HepG2 (cell line): ENCODE measurements around the gene ATP13A1. TPM values are rescaled to one million over a fixed set of nuclear protein-coding genes. Genes with fewer than 3 reads are reported as not detected.

Source experiments
- IKZF1 ChIP-seq: fragments of 450-650 bp; IDR thresholded peaks from 2 replicates; pipeline ENCODE4 v1.7.1; 2016
- JUND ChIP-seq: sonication (generic); formaldehyde crosslinking; IDR thresholded peaks from 2 replicates; pipeline ENCODE4 v1.8.0; 2022; ENCODE audit warnings: mild to moderate bottlenecking, missing genetic modification reagents
- NFKB2 ChIP-seq: sonication (generic); formaldehyde crosslinking; IDR thresholded peaks from 2 replicates; pipeline ENCODE4 v1.4.0; 2020; ENCODE audit warnings: missing genetic modification reagents, borderline replicate concordance
- POGK ChIP-seq: sonication (generic); formaldehyde crosslinking; conservative IDR thresholded peaks from 2 replicates; pipeline ENCODE4 v1.8.0; 2022; ENCODE audit warnings: mild to moderate bottlenecking, moderate library complexity, missing genetic modification reagents
- POLR2G ChIP-seq: fragments of 200-400 bp; formaldehyde crosslinking; IDR thresholded peaks from 2 replicates; pipeline ENCODE4 v1.6.1; 2018; ENCODE audit warnings: mild to moderate bottlenecking, low read depth, low read length, moderate library complexity
- SMAD3 ChIP-seq: sonication (generic); formaldehyde crosslinking; IDR thresholded peaks from 2 replicates; pipeline ENCODE4 v1.4.0; 2020; ENCODE audit warnings: missing genetic modification reagents
- SRF ChIP-seq: IDR thresholded peaks from 2 replicates; pipeline ENCODE4 v1.6.1; 2011; ENCODE audit warnings: mild to moderate bottlenecking, low read depth, low read length, moderate library complexity
- ZKSCAN5 ChIP-seq: sonication (generic); formaldehyde crosslinking; IDR thresholded peaks from 2 replicates; pipeline ENCODE4 v1.5.1; 2020; ENCODE audit warnings: mild to moderate bottlenecking, missing genetic modification reagents
- ZNF484 ChIP-seq: sonication (generic); formaldehyde crosslinking; IDR thresholded peaks from 2 replicates; pipeline ENCODE4 v1.5.1; 2020; ENCODE audit warnings: mild to moderate bottlenecking, low read depth, missing genetic modification reagents, borderline replicate concordance
- ZNF609 ChIP-seq: sonication (generic); formaldehyde crosslinking; IDR thresholded peaks from 2 replicates; pipeline ENCODE4 v1.4.0; 2020; ENCODE audit warnings: mild to moderate bottlenecking, missing genetic modification reagents, borderline replicate concordance
- polyA plus RNA-seq, 8 experiments: library from polyadenylated mRNA; depleted of rRNA in 3 of 8; stranded (reverse) in 7 of 8; unstranded in 1 of 8; fragments of >200 nt; fragmentation: Illumina TruSeq in 4 of 8; extraction: Trizol in 4 of 8; gene quantifications; 2 replicates each; pipeline versions ENCODE4 v1.2.1 to v1.2.3, GENCODE V29; 2011 to 2016; ENCODE audit warnings: low read depth in 4 of 8, missing spikeins in 1 of 8, mixed read lengths in 1 of 8; ENCODE audit not compliant: insufficient read depth in 1 of 8
- total RNA-seq, 5 experiments: library from RNA; depleted of rRNA; stranded (reverse); fragments of >200 nt; fragmentation: Illumina TruSeq; extraction: Trizol; gene quantifications; 2 replicates each; pipeline ENCODE4 v1.2.3, GENCODE V29; 2016; ENCODE audit warnings: low read depth in 1 of 5

ATP13A1 gene
- total and polyA plus RNA-seq, 2 of the 13 experiments (the other 11 are each of a cell fraction or from before 2014, with no cell fraction given): 23.2 to 41.7 TPM

DNA sequence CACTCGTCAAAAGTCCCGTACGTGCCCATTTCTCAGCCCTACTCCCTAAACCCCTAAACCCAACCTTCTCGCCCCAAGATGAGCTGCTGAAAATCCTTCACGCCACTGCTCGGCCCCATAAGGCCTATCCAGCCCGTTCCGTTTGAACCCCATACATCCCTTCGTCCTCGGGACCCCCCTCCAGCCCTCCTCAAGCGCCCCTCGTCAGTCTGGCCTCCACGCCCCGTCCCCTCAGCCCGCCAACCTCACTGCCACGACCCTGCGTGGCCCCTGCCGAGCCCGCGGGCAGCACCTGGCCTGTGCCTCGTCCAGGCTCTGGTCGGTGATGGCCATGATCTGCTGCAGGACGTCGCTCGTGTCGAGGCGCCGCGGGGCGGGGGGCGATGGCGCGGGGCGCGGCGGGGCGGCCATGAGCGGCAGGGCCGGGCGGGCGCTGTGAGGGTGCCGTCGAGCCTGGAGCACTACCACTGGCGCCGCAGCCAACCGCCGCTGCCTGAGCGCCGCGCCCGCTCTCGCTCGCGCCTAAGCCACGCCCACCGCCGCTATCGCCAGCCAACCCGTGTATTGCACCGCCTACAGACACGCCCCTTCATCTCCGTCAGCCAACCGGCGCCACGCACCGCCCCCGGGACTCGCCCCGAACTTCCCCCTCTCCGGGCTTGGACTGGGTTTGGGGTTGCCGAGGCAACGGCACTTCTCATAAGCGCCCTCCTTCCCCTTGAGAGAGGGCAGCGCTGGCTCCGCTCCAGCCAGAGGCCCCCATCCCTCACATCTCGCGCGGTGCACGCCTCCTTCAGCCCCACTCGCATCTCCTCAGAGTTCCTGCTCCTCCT is 45.0 kb downstream of the ATP13A1 start, which contains the start of gene PBX4 (continued):
- TF ChIP-seq ZNF609 (CRISPR knock-in tag): no peak
- TF ChIP-seq POGK: no peak
- no peak for TF ChIP-seq SMAD3
- no peak for TF ChIP-seq ZKSCAN5 (CRISPR knock-in tag)
- no peak for TF ChIP-seq IKZF1
- no peak for TF ChIP-seq NFKB2 (CRISPR knock-in tag)
- TF ChIP-seq JUND (CRISPR knock-in tag): no peak
- no peak for TF ChIP-seq SRF
- TF ChIP-seq POLR2G: no peak
- no peak for TF ChIP-seq ZNF484
